Natural killer cell treated with Interleukin-12 subunit alpha and Interleukin-12 subunit beta and Interleukin-15 and Interleukin-18, amount 100 ng/mL, for 72 hours (primary cell): ENCODE measurements around the gene STX12. TPM values are rescaled to one million over a fixed set of nuclear protein-coding genes. Genes with fewer than 3 reads are reported as not detected.
"Not testable (repeated sequence)": the region's sequence is repeated elsewhere in the genome, so short reads cannot be mapped to it uniquely, and the experiment has no call there.

Source experiments
- ATAC-seq, 2 donors: fragments of 150-1000 bp; cut with Tn5 transposase in 1 of 2; sonication (Bioruptor Pico), chemical (Tn5 transposase) in 1 of 2; 2 replicates each; pipeline ENCODE4 v1.10.0; 2021
- DNase-seq: peaks from one replicate; pipeline ENCODE4 v3.0.0; 2022; ENCODE audit warnings: low spot score
- H3K27ac Mint-ChIP-seq, 2 donors: 1 replicate in 1 of 2; 2 replicates in 1 of 2; pipeline ENCODE4 v1.8.0; 2022; ENCODE audit warnings: mixed read lengths in 2 of 2, mild to moderate bottlenecking in 1 of 2, moderate library complexity in 1 of 2
- H3K27me3 Mint-ChIP-seq, 2 donors: 1 replicate in 1 of 2; 2 replicates in 1 of 2; pipeline ENCODE4 v1.8.0; 2022; ENCODE audit warnings: mixed read lengths in 2 of 2
- H3K36me3 Mint-ChIP-seq: one replicate; pipeline ENCODE4 v1.8.0; 2022; ENCODE audit warnings: mixed read lengths
- H3K4me1 Mint-ChIP-seq, 2 donors: 1 replicate in 1 of 2; 2 replicates in 1 of 2; pipeline ENCODE4 v1.8.0; 2022; ENCODE audit warnings: low read depth in 2 of 2, mixed read lengths in 2 of 2, mild to moderate bottlenecking in 1 of 2
- H3K4me3 Mint-ChIP-seq: one replicate; pipeline ENCODE4 v1.8.0; 2022; ENCODE audit warnings: mixed read lengths
- H3K9me3 Mint-ChIP-seq: 2 replicates; pipeline ENCODE4 v1.8.0; 2022; ENCODE audit warnings: mixed read lengths
- total RNA-seq, 2 donors: library from RNA; stranded (reverse); gene quantifications; one replicate each; pipeline ENCODE4 v1.2.3, GENCODE V29; 2022

The STX12 gene
- total RNA-seq, 2 donors from 2014 or later, result 47.9 to 50.2 TPM

DNA sequence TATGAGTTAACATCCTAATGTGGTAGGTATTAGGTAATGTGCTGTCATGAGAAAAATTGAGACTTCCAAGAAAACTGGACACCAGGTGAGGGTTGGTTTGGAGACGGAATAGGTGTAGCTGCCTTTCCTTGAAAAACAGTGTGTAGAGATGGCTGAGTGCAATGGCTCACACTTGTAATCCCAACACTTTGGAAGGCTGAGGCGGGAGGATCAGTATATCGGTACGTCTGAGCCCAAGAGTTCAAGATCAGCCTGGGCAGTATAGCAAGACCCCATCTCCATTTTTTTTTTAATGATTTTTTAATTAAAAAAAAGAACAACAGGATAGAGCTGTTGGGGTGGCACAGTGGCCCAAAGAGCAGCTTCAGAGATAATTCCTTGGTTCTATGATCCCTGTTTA lies 50.8 kb downstream of the STX12 start:
- Mint-ChIP-seq H3K9me3 (no peaks in the 10 kb centered on the region), H3K4me3 (no peak overlapping the region)

DNA sequence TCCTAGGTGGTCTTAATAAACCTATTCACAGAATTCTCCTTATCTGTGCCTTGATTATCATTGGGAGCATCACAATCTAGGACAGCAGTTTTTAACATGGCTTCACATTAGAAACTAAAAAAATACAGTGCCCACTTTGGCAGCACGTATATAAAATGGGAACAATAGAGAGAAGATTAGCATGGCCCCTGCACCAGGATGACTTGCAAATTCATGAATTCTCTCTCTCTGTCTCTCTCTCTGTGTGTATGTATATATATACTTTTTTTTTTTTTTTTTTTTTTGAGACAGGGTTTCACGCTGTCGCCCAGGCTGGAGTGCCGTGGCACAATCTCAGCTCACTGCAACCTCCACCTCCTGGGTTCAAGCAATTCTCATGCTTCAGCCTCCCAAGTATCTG lies 51.4 kb downstream of the STX12 start:
- H3K4me3 Mint-ChIP-seq, result no peak overlapping the region
- DNase-seq, result no peak
- H3K4me1 Mint-ChIP-seq, result no peaks in the 10 kb centered on the region
- ATAC-seq, result no peak
- H3K27me3 Mint-ChIP-seq, result no peaks in the 10 kb centered on the region
- peaks cover 3% of the 10 kb centered on the region for H3K36me3 Mint-ChIP-seq
- no peak overlapping the region for H3K27ac Mint-ChIP-seq
- no peaks in the 10 kb centered on the region for H3K9me3 Mint-ChIP-seq

More for the DNA sequence above, 50.8 kb downstream of the STX12 start:
- H3K27me3 Mint-ChIP-seq, result no peaks in the 10 kb centered on the region
- ATAC-seq, result no peak
- no peak overlapping the region for H3K27ac Mint-ChIP-seq
- DNase-seq, result no peak
- H3K36me3 Mint-ChIP-seq, result peaks cover 6% of the 10 kb centered on the region
- no peaks in the 10 kb centered on the region for H3K4me1 Mint-ChIP-seq

DNA sequence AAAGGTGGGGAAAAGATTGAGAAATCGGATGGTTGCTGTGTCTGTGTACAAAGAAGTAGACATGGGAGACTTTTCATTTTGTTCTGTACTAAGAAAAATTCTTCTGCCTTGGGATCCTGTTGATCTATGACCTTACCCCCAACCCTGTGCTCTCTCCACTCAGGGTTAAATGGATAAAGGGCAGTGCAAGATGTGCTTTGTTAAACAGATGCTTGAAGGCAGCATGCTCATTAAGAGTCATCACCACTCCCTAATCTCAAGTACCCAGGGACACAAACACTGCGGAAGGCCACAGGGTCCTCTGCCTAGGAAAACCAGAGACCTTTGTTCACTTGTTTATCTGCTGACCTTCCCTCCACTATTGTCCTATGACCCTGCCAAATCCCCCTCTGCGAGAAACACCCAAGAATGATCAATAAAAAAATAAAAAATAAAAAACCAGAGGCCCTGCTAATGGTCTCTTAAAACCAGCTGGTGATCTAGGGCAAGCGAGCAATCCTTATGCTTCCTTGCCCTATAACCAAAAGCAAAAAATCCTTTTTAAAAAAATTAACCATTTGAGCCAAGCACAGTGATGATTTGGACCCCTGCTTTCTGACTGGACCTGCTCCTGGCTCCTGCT lies 56.4 kb downstream of the STX12 start:
- H3K36me3 Mint-ChIP-seq, H3K9me3 Mint-ChIP-seq, DNase-seq, ATAC-seq, H3K27me3 Mint-ChIP-seq: not testable (repeated sequence)
- peak overlapping the region; percentile 96 for H3K4me3 Mint-ChIP-seq
- peak overlapping the region; percentile 94 to 98 for H3K27ac Mint-ChIP-seq
- peaks cover 16 to 17% of the 10 kb centered on the region in 2 donors for H3K4me1 Mint-ChIP-seq

DNA sequence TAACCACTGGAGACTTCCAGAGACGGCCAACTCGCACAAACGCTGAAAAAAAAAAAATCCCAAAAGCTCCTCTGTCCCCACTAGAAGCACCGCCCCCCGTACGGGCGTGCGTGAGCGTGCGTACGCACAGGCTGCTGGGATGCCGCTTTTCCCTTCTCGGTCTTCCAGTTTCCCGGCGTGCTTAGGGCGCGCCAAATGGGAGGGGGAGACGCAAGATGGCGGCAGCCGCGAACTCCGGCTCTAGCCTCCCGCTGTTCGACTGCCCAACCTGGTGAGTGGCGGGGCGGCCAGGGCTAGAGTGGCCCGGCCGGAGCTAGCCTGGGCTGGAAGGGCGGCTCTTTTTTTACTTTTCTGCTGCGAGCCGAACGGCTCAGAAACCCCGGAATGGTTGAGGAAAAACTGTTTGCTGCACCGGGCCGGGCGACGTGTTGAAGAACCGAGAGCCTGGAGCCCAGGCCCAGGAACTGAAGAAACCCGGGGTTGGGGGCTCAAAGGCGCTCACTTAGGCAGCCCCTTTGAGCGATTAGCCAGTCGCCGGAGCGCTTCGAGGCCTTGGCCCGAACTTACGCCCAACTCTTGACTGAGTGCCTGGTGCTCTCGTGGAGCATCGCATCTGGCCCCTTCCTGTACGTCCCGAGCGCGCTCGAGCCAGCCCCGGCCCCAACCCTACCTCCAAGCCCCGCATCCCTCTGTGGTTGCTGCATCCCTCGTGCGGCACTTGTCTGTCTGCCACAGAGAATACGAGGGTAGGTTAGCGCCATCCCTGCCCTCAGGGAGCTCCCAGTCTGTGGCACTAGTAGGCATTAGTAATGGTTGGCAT lies 57.8 kb downstream of the STX12 start, which contains the start of gene PPP1R8:
Gene PPP1R8, plus strand, starts transcription at position 162 of the 820 bp plus-strand sequence. Its CDS starts 54 bp downstream, at position 216.
- DNase-seq (peak; percentile 94), ATAC-seq (peak; percentile 99)

DNA sequence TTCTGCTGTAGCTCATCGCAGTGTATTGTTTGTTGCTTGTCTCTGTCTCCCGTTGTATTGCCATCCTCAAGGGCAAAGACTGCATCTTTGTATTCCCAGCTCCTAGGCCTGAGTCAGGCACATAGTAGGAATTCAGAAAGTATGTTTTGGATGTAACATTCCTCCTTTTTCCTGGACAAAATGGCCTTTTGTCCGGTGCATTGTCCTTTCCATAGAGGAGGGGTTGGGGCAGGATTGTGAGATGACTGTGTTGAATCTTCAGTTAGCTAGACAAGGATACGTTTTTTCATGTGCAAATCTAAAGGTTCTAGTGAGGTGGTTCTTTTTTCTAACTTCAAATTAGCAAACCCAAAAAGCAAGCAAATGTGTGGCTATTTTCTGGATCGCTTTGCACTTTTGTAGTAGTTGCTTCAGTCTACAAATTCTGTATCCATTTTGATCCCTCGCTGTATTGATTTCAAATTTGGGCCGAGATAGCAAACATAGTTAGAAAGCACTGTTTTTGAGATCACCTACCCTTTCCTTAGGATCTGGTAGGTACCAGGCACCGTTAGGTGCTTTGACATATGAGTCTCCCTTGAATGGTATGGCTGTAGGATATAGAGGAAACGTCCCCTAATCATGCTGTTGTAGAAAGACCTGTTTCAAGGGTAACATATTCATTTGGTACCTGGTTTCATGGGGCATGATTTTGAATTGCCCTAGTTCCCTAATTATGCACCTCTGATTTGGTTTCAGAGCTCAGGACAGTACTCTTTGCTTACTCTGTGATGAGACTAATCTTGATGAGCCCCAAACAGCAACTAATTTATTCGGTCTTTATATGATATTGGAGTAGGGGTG lies 58.8 kb downstream of the STX12 start:
- Mint-ChIP-seq H3K27me3 (no peaks in the 10 kb centered on the region), H3K9me3 (no peaks in the 10 kb centered on the region), H3K4me1 (peaks cover 22 to 27% of the 10 kb centered on the region in 2 donors), H3K4me3 (peak overlapping the region; percentile 96), H3K36me3 (no peaks in the 10 kb centered on the region), H3K27ac (peak overlapping the region; percentile 94 to 98)
- DNase-seq, result no peak
- no peak for ATAC-seq

More for the DNA sequence above, 57.8 kb downstream of the STX12 start, which contains the start of gene PPP1R8:
- Mint-ChIP-seq H3K9me3 (no peaks in the 10 kb centered on the region), H3K36me3 (no peaks in the 10 kb centered on the region), H3K4me1 (peaks cover 20 to 24% of the 10 kb centered on the region in 2 donors), H3K4me3 (peak within 1 kb of the TSS; percentile 96), H3K27me3 (no peaks in the 10 kb centered on the region), H3K27ac (peak within 1 kb of the TSS; percentile 94 to 98)

DNA sequence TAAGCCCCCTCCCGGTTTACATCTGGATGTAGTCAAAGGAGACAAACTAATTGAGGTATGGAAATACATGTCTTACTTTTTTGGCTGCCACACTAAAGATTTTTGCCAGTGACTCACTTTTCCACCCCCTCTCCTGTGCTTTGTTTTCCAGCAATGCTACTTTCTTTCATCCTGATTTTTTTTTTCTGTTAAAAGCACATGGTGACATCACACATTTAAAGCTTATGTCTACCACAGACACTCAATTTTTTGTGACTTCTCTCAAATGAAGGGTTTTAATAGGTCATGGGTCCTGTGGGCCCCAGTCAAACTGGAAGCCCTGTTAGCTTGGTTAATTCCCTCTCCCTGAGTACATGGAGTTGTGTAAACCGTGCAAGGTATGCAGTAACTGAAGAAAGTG lies 59.7 kb downstream of the STX12 start:
- peak overlapping the region; percentile 94 to 98 for H3K27ac Mint-ChIP-seq
- H3K27me3 Mint-ChIP-seq, result no peaks in the 10 kb centered on the region
- no peak for ATAC-seq
- peaks cover 22 to 27% of the 10 kb centered on the region in 2 donors for H3K4me1 Mint-ChIP-seq
- DNase-seq, result no peak
- no peaks in the 10 kb centered on the region for H3K9me3 Mint-ChIP-seq
- peak overlapping the region; percentile 96 for H3K4me3 Mint-ChIP-seq
- no peaks in the 10 kb centered on the region for H3K36me3 Mint-ChIP-seq

DNA sequence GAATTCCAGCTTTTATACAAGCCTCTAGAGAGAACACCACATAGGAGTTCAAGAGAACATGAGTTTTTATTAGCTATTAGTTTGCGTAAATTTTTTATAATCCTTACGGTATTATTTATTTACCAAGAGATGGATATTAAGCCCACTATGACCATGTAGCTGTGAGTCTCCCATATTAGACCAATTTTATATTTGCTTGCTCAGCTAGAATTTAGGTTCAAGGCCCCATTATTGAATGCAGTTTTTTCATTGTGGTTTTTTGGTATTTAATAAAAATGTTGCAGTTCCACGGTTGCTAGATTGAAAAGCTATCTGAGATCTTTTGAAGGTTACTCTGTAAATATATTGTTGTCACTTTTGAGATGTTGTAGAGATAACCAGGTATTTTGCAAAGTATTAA lies 60.5 kb downstream of the STX12 start:
- DNase-seq, result no peak
- H3K4me1 Mint-ChIP-seq, result peaks cover 22 to 27% of the 10 kb centered on the region in 2 donors
- no peaks in the 10 kb centered on the region for H3K9me3 Mint-ChIP-seq

DNA sequence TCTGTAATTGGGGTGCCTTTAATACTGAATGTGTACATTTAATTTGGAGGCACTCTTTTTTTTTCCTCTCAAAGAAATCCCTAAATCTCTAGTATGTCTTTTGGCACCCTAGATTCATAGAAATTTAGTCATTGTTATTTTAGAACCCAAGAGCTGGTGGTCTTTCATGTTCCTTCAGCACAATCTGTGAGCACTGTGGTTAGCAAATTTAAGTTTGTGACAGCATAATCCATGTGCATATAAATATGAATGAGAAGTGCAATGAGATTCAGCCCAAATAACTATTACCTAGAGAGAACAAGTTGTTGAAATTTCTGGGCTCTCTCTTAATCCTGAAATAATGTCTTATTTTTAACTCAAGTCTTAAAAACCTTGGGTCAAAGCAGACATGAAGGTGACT lies 62.0 kb downstream of the STX12 start:
- ATAC-seq, result no peak
- DNase-seq, result no peak
- Mint-ChIP-seq H3K27me3 (no peaks in the 10 kb centered on the region), H3K36me3 (no peaks in the 10 kb centered on the region), H3K4me3 (no peak overlapping the region), H3K27ac (peak overlapping the region in 1 of 2 donors; percentile 57), H3K4me1 (peaks cover 25 to 27% of the 10 kb centered on the region in 2 donors), H3K9me3 (no peaks in the 10 kb centered on the region)

More for the DNA sequence above, 60.5 kb downstream of the STX12 start:
- ATAC-seq, result no peak
- Mint-ChIP-seq H3K27me3 (no peaks in the 10 kb centered on the region), H3K36me3 (no peaks in the 10 kb centered on the region), H3K27ac (no peak overlapping the region), H3K4me3 (no peak overlapping the region)

DNA sequence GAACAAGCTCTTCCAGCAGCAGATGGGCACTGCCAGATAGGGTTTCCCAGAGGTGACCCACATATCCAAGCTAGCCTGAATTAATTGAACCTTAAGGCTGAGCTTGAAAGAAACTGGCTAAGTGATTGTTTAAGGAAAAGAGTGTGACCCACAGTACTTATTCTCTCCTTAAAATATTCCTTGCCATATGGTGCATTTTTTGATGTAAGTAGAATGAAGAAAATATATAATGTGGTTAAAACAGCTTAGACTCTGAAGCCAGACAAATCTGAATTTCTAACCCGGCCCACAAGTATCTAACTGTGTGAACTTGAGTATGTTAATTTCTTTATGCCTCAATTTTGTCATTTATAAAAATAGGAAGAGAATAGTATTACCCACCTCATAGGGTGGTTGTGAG lies 62.5 kb downstream of the STX12 start:
- Mint-ChIP-seq H3K27me3 (no peaks in the 10 kb centered on the region), H3K4me1 (peaks cover 25 to 27% of the 10 kb centered on the region in 2 donors), H3K36me3 (no peaks in the 10 kb centered on the region), H3K27ac (peak overlapping the region in 1 of 2 donors; percentile 57), H3K4me3 (no peak overlapping the region), H3K9me3 (no peaks in the 10 kb centered on the region)
- DNase-seq (no peak), ATAC-seq (no peak)

DNA sequence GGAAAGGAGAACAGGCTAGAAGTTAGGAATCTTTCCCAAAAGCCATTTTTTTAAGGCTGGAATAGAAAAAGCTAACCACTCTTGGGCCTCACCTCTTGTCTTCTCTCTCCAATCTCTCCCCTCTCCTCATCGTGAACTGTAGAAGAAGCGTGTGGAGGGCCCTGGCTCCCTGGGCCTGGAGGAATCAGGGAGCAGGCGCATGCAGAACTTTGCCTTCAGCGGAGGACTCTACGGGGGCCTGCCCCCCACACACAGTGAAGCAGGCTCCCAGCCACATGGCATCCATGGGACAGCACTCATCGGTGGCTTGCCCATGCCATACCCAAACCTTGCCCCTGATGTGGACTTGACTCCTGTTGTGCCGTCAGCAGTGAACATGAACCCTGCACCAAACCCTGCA lies 76.9 kb downstream of the STX12 start:
- Mint-ChIP-seq H3K4me3 (no peak overlapping the region), H3K27ac (peak overlapping the region in 1 of 2 donors; percentile 59), H3K4me1 (no peaks in the 10 kb centered on the region), H3K36me3 (peaks cover 16% of the 10 kb centered on the region), H3K27me3 (no peaks in the 10 kb centered on the region), H3K9me3 (no peaks in the 10 kb centered on the region)
- no peak for ATAC-seq
- no peak for DNase-seq

DNA sequence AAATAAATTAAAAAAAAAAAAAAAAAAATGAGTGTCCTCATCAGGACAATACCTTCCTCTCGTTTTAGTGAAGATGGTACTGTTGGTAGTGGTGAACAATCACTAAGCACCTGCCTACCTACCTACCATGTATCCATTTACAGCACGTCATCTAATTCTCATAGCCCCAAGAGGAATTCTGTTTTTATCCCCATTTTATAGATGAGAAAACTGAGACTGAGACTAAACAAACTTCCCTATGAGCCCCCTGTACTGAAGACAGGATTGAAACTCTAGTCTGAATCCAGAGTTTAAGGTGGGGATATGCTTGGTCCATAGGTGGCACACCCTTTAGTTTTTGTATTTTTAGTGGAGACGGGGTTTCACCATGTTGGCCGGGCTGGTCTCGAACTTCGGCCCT lies 82.1 kb downstream of the STX12 start:
- ATAC-seq (no peak), DNase-seq (no peak)
- H3K9me3 Mint-ChIP-seq, result no peaks in the 10 kb centered on the region
- H3K4me3 Mint-ChIP-seq, result no peak overlapping the region
- H3K36me3 Mint-ChIP-seq, result peaks cover 10% of the 10 kb centered on the region
- H3K27ac Mint-ChIP-seq, result no peak overlapping the region
- peaks cover 11% of the 10 kb centered on the region in 2 donors for H3K4me1 Mint-ChIP-seq
- H3K27me3 Mint-ChIP-seq, result no peaks in the 10 kb centered on the region

DNA sequence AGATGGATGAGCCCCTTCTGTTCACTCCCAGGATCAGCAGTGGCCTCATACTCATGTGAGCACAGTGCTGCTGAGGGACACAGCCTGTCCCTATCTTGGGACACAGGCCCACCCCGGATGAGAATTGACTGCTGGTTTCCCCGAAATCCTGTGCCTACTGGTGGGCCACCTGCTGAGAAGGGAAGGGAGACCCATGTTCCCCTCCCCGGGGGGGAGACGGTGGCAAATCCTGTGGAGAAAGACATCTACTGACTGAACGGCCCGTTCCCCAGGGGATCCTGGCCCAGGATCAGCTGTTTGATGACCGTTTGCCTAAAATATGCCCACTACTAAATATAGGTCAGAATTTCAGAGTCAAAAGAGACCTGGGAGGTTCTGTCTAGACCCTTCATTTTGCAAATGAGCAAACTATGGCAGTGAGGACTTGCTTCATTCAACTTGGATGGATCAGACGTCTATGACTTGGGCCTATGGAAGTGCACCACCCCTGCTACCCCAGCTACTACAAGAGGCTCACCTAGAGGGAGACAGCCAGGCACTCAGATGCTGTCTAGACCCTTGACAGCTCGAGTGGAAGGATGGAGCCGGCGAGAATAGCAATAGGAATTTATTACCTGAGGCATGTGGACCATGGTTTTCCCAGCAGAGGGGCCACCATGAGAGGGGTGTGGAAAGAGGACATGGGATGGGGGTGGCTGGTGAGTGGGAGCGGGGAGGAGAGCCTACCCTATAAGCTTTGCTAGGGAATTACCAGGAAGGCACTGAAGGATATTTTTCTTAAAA lies 83.7 kb downstream of the STX12 start:
- no peak for ATAC-seq
- Mint-ChIP-seq H3K4me3 (no peak overlapping the region), H3K27ac (no peak overlapping the region), H3K4me1 (peaks cover 11% of the 10 kb centered on the region in 2 donors), H3K36me3 (no peaks in the 10 kb centered on the region), H3K9me3 (no peaks in the 10 kb centered on the region), H3K27me3 (no peaks in the 10 kb centered on the region)
- no peak for DNase-seq

DNA sequence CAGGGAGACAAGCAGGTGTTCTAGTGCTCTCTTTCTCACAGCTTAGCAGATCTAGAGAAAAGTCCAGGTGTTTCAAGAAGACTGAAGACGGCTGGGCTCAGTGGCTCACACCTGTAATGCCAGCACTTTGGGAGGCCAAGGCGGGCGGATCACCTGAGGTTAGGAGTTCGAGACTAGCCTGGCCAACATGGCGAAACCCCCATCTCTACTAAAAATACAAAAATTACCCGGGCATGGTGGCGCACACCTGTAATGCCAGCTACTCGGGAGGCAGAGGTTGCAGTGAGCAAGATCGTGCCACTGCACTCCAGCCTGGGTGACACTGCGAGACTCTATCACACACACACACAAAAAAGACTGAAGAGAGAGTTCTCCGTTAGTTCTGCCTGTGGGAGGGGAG lies 84.5 kb downstream of the STX12 start:
- not testable (repeated sequence) for H3K27me3 Mint-ChIP-seq, H3K4me3 Mint-ChIP-seq, DNase-seq, H3K36me3 Mint-ChIP-seq, ATAC-seq, H3K9me3 Mint-ChIP-seq, H3K27ac Mint-ChIP-seq
- peaks cover 11% of the 10 kb centered on the region in 2 donors for H3K4me1 Mint-ChIP-seq
